Upper lobe of left lung (tissue), 4 donors: ENCODE data around the gene CSNK1G2.

ENCODE experiments used
- POLR2A ChIP-seq, 4 donors: fragments of 450-650 bp; IDR thresholded peaks; one replicate each; pipeline ENCODE4 v1.5.1; 2016 to 2017; ENCODE audit warnings: antibody characterized with exemption in 4 of 4, mild to moderate bottlenecking in 2 of 4
- POLR2AphosphoS5 ChIP-seq, 2 donors: sonication (generic); formaldehyde crosslinking; IDR thresholded peaks; one replicate each; pipeline ENCODE4 v1.5.1; 2017; ENCODE audit warnings: antibody characterized with exemption in 2 of 2
- TF ChIP-seq, protein P1 (sequence below), 6 experiments: fragments of 450-650 bp in 4 of 6; fragments of 200-600 bp in 2 of 6; sonication (generic) in 2 of 6; IDR thresholded peaks; one replicate each; pipeline ENCODE4 v1.5.1; 2016 to 2019; ENCODE audit warnings: antibody characterized with exemption in 6 of 6

DNA sequence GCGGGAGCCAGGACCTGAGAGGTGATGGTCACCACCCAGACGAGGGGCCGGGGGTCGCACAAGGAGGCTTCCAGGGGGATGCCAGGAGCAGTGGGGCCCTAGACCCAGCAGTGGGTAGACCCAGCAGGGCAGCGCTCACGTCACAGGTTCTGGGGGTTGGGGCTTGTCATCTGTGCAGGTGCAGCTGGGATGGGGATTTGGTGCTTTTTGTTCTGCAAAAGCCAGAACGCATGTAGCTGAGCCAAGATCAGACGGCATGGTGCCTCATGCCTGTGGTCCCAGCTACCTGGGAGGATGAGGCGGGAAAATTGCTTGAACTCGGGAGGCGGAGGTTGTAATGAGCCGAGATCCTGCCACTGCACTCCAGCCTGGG is 15.1 kb downstream of the CSNK1G2 start:
- TF ChIP-seq, protein P1, sequence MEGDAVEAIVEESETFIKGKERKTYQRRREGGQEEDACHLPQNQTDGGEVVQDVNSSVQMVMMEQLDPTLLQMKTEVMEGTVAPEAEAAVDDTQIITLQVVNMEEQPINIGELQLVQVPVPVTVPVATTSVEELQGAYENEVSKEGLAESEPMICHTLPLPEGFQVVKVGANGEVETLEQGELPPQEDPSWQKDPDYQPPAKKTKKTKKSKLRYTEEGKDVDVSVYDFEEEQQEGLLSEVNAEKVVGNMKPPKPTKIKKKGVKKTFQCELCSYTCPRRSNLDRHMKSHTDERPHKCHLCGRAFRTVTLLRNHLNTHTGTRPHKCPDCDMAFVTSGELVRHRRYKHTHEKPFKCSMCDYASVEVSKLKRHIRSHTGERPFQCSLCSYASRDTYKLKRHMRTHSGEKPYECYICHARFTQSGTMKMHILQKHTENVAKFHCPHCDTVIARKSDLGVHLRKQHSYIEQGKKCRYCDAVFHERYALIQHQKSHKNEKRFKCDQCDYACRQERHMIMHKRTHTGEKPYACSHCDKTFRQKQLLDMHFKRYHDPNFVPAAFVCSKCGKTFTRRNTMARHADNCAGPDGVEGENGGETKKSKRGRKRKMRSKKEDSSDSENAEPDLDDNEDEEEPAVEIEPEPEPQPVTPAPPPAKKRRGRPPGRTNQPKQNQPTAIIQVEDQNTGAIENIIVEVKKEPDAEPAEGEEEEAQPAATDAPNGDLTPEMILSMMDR (IDR thresholded peaks at IDR 0.05), result no peak
- TF ChIP-seq POLR2A (IDR thresholded peaks at IDR 0.05), result no peak
- no peak for TF ChIP-seq POLR2AphosphoS5 (IDR thresholded peaks at IDR 0.05)
